PFSK-1 (cell line): Measurements from ENCODE around the gene KAZN.

Source experiments
- FOXP2 ChIP-seq: optimal IDR thresholded peaks from 2 replicates; pipeline ENCODE3; 2011; ENCODE audit warnings: borderline replicate concordance, control low read depth, inconsistent platforms; ENCODE audit not compliant: insufficient read depth; ENCODE audit errors: extremely low read length, extremely low read depth
- POLR2AphosphoS5 ChIP-seq: IDR thresholded peaks from 2 replicates; pipeline ENCODE4 v1.6.1; 2012; ENCODE audit warnings: low read depth, mild to moderate bottlenecking, control low read depth, low read length, moderate library complexity
- REST ChIP-seq, 2 experiments: IDR thresholded peaks; 2 replicates each; pipeline versions ENCODE4 v1.6.1 to v1.8.0; 2011 to 2012; ENCODE audit warnings: low read depth in 2 of 2, low read length in 2 of 2, control low read depth in 1 of 2, inconsistent platforms in 1 of 2, mild to moderate bottlenecking in 1 of 2, moderate library complexity in 1 of 2; ENCODE audit not compliant: insufficient read depth in 1 of 2
- SIN3A ChIP-seq: IDR thresholded peaks from 2 replicates; pipeline ENCODE4 v1.6.1; 2012; ENCODE audit warnings: mild to moderate bottlenecking, low read length, moderate library complexity, borderline replicate concordance; ENCODE audit not compliant: insufficient read depth
- TAF1 ChIP-seq: IDR thresholded peaks from 2 replicates; pipeline ENCODE4 v1.6.1; 2012; ENCODE audit warnings: low read length, control low read depth, borderline replicate concordance; ENCODE audit not compliant: insufficient read depth

GRCh38 chr1:14910984-14911721, 312.7 kb downstream of the KAZN start:
- TF ChIP-seq POLR2AphosphoS5 (no peak), REST (IDR thresholded peaks at IDR 0.05; ENCODE audit: insufficient read depth in 1 of 2, low read depth in 2 of 2, low read length in 2 of 2) (no peak), SIN3A (no peak), TAF1 (no peak), FOXP2 (no peak)
